HG03175 (cell line): ENCODE results near the gene LAPTM4A.

Source experiments
- ATAC-seq: cut with Tn5 transposase; IDR thresholded peaks from one replicate; pipeline ENCODE4 v1.9.1; 2021; ENCODE audit warnings: mild to moderate bottlenecking, moderate library complexity; ENCODE audit not compliant: unreplicated experiment

LAPTM4A gene

DNA sequence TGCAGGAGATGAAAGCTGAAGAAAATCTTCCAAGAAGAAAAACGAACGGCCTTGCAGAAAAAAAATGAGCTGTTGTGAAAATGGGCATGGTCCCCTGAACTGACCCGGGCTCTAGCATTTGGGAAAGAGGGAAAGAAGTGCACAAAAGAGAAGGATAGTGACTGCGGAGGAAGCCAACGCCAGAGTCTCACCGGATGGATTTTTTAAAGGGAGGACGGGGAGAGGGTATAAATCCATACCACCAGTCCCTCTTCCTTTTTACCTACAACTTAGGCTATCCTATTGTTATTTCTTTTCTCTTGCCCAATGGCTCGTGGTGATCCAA is 62.1 kb downstream of the LAPTM4A start:
- ATAC-seq: no peak

- ATAC-seq: no peak
Measured at GRCh38 chr2:19988600-19988999, 62.8 kb downstream of the LAPTM4A start.

GRCh38 chr2:19987936-19988335 is 63.5 kb downstream of the LAPTM4A start:
- ATAC-seq: peak; percentile 81
